GM12878 (cell line): ENCODE data around the gene KANSL3.

Source experiments
- CUX1 ChIP-seq: IDR thresholded peaks from 2 replicates; pipeline ENCODE4 v1.6.1; 2012; ENCODE audit warnings: improper control_type of control experiment, low read depth, low read length; ENCODE audit not compliant: insufficient replicate concordance
- MXI1 ChIP-seq: fragments of 150-350 bp; IDR thresholded peaks from 2 replicates; pipeline ENCODE4 v1.6.1; 2011; ENCODE audit warnings: low read depth, mild to moderate bottlenecking, inconsistent platforms, low read length, improper control_type of control experiment

GRCh38 chr2:96549466-96549785, 88.7 kb downstream of the KANSL3 start:
- no peak for TF ChIP-seq MXI1
- no peak for TF ChIP-seq CUX1
